ENCODE results near the gene TEDC1.

Gene TEDC1

DNA sequence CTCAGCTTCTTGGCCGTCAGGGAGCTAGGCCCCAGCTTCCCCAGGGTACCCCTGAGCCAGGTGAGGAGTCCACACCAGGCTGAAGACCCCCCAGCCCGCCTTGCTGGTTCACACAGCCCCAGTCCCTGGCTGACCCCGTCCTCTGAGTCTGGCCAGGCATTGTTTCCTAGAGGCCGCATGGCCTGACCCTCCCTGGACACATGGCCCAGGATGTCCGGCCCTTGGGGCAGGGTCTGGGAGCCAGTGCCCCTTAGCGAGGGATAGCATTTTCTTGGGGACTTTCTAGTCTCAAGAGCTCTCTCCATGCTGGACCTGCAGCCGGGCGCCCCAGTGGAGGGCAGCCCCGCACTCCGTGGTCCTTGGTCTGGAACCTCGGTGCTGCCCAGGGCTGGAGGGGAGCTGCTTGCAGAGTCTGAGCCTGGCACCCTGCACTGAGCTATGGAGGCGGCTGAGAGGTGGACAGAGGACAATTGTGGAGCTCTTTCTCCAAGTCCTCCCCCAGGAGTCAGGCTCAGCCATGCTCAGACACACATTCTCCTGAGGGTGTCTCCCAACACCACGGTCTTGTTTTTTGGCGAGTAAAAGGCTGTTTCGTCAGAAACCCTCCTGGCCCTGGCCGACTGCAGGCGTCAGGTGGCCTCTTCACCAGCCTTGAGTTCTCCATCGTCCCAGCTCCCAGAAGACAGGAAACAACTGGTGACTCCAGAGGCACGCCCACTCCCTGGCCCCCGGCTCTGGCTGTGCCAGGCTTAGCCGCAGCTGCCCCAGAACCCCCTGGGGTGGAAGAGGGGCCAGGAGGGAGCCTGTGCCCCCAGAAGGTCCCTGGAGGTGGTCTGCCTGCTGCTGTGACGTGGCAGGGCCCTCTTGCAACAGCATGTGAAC lies 34.1 kb upstream of the TEDC1 start:
- DNase-seq (ENCODE audit: low read depth in 2 of 2) = no peak

DNA sequence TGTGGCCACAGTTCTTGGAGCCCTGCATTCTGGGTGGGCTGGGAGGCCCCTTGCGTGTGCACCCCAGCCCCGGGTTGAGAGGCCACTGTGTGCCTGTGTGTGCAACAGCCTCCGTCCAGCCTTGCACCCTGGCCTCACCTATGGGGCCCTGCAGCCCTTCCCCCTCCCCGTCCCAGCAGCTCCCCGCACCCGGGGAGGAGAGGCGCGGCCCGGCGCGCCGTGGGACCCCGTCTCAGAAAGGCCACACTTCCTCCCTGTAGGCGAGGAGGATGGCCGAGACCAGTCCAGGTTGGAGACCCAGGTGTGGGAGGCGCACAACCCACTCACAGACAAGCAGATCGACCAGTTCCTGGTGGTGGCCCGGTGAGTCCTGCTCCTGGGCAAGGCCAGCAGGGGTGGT lies 33.0 kb upstream of the TEDC1 start:
- DNase-seq (ENCODE audit: low read depth in 2 of 2) = no peak

DNA sequence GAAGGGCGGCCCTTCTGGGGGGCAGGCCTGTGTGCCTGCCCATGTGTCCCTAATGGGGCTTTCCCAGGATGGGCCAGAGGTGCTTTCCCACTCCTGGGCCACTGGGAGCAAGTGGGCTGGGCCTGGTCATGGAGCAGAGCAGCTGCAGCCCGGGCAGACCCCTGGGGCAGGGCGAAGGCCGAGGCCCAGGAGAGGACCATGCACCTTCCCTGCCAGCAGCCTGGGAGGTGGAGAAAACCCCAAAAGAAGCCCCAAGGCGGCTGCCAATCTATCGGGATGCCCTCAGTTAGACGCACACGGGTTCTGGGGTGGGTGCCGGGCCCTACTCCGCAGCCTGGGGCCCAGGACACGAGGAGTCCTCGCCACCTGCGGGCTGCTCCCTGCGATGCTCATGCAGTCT lies 32.5 kb upstream of the TEDC1 start:
- no peak for DNase-seq (ENCODE audit: low read depth in 2 of 2)

DNA sequence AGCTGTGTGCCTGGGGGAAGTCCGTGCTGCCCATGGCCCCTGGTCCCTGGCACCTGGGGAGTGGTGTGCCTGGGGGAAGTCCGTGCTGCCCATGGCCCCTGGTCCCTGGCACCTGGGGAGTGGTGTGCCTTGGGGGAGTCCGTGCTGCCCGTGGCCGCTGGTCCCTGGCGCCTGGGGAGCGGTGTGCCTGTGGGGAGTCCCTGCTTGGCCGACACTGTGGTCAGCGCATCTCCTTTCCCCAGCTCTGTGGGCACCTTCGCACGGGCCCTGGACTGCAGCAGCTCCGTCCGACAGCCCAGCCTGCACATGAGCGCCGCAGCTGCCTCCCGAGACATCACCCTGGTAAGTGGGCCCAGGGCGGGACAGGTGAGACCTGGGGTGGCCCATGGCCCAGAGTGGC lies 30.9 kb upstream of the TEDC1 start:
- no peak for DNase-seq (ENCODE audit: low read depth in 2 of 2)

DNA sequence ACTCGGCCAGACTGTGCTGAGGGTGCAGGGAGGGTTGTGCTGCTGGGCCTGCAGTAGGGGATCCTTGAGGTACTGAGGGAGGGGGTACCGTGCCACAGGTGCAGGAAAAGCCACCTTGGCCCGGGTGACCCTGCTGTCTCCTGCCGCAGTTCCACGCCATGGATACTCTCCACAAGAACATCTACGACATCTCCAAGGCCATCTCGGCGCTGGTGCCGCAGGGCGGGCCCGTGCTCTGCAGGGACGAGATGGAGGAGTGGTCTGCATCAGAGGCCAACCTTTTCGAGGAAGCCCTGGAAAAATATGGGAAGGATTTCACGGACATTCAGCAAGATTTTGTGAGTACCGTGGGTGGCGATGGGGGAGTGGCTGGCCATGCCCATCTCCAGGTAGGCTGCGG lies 30.4 kb upstream of the TEDC1 start:
- DNase-seq (ENCODE audit: low read depth in 2 of 2) = no peak

- DNase-seq (ENCODE audit: low read depth in 2 of 2) = no peak
Observed at GRCh38 chr14:105461903-105462302, 29.1 kb upstream of the TEDC1 start.

DNA sequence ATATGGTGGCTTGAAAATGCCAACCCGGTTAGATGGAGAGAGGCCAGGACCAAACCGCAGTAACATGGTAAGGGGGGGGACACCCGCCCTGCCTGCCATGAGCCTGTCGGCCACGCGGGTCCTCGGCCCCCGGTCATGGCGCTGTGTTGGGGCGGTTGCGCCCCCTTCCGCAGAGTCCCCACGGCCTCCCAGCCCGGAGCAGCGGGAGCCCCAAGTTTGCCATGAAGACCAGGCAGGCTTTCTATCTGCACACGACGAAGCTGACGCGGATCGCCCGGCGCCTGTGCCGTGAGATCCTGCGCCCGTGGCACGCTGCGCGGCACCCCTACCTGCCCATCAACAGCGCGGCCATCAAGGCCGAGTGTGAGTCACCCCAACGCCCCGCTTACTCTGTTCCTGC lies 26.5 kb upstream of the TEDC1 start:
- no peak for DNase-seq (ENCODE audit: low read depth in 2 of 2)

GRCh38 chr14:105465209-105466031 lies 25.6 kb upstream of the TEDC1 start:
- DNase-seq (ENCODE audit: low read depth in 2 of 2) = no peak

- DNase-seq (ENCODE audit: low read depth in 2 of 2) = no peak
Observed at GRCh38 chr14:105466531-105467248, 24.4 kb upstream of the TEDC1 start.

DNA sequence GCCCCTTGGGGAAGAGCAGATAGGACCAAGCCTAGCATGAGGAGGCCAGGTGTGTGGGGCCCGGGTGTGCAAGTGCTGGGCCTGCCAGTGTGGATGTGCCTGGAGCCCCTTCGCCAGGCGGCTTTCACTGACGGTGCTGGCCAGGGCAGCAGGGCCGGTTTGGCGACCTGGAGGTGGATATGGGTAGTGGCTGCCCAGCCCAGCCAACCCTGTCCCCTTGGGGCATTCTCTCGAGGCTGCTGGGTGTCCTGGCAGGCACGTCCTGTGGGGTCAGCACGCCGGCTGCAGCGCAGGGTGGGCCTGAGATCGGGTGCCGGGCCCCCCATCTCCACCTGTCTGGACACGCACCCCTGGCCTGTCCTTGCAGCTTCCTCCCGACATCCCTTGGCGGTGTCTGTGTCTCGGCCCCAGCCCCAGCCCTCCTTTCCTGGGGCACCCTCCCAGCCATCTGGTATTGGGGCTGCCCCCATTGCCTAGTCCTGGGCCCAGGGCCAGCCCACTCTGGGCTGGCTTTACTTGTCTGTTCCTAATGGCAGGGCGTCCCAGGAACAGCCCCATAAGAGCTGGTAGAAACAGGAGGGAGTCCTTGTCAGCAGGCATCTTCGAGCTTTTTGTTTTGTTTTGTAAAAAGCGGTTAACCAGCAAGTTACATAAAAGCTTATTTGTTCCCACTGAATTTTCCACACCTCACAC lies 23.7 kb upstream of the TEDC1 start:
- no peak for DNase-seq (ENCODE audit: low read depth in 2 of 2)

GRCh38 chr14:105467942-105468471 lies 23.0 kb upstream of the TEDC1 start:
- no peak for DNase-seq (ENCODE audit: low read depth in 2 of 2)

DNA sequence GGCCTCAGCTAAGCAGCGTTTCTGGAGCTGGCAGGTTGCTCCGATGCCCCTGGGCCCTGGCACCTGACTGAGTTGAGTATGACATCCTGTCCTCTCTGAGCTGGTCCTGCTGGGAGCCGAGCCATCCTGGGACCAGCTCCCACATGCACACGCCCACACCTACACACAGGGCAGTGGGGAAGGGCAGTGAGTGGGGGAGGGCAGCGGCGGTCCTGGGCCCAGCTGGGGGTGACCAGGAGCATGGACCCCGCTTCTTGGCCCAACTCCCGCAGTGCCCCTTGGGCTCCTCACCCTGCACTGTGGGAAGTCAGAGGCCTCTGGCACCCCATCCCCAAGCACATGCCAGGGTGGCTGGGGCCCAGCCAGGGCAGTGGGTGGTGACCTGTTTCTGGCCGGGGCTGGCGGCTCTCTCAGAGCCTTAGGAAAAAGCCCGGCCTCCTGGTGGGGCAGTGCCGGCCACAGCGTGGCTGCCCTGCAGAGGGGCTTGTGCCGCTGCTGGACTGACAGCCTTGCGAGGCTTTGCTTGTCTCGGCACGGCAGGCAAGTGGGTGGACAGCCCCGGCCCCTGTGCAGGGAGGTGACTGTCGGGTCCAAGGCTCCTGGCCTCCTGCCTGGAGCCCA lies 22.3 kb upstream of the TEDC1 start:
- DNase-seq (ENCODE audit: low read depth in 2 of 2) = no peak

DNA sequence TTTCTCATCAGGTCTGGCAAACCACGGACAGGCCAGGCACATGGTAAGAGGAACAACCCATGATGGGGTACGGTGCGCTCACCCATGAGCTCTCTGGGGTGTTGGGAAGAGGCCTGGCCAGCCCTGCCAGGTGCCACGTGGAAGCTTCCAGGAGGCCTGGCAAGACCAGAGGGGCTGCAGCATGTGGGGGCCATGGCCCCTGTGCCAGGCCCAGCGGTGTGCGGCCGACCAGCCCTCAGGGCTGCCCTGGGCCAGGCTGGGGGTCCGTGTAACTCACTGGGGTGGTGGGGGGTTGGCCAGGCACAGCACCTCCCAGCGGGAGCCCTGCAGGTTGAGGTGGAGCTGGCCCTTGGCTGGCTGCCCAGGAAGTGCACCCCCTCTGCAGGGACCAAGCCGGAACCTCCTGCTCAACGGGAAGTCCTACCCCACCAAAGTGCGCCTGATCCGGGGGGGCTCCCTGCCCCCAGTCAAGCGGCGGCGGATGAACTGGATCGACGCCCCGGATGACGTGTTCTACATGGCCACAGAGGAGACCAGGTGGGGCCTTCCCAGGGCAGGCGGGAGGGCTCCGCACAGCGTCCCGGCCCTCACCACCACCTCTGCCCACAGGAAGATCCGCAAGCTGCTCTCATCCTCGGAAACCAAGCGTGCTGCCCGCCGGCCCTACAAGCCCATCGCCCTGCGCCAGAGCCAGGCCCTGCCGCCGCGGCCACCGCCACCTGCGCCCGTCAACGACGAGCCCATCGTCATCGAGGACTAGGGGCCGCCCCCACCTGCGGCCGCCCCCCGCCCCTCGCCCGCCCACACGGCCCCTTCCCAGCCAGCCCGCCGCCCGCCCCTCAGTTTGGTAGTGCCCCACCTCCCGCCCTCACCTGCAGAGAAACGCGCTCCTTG lies 21.3 kb upstream of the TEDC1 start:
- no peak for DNase-seq (ENCODE audit: low read depth in 2 of 2)

DNA sequence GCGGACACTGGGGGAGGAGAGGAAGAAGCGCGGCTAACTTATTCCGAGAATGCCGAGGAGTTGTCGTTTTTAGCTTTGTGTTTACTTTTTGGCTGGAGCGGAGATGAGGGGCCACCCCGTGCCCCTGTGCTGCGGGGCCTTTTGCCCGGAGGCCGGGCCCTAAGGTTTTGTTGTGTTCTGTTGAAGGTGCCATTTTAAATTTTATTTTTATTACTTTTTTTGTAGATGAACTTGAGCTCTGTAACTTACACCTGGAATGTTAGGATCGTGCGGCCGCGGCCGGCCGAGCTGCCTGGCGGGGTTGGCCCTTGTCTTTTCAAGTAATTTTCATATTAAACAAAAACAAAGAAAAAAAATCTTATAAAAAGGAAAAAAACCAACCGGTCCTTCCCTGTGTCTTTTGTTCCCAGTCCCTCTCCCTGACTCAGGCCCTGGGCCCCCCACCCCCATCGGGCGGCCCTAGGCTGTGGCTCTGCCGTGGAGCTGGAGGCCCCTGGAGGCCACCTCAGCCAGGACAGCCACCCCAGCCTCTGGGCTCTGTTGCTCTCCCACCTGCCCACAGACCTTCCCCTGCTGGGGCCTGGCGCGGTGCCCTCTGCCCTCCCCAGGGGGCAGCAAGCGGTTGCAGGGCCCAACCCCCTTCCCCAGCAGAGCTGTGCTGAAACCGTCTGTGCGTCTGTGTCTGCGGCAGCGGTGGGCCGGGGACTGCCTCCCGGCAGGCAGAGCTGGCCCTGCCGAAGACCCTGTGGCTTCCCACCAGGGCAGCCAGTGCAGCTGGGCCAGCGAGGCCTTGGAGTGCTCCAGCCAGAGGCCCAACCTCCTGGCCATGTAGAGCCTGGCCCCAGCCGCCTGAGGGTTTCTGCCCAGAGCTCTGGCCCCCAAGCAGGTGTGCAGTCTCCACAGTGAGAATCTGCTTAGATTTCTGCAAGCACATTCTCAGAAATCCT lies 20.4 kb upstream of the TEDC1 start:
- no peak for DNase-seq (ENCODE audit: low read depth in 2 of 2)

DNA sequence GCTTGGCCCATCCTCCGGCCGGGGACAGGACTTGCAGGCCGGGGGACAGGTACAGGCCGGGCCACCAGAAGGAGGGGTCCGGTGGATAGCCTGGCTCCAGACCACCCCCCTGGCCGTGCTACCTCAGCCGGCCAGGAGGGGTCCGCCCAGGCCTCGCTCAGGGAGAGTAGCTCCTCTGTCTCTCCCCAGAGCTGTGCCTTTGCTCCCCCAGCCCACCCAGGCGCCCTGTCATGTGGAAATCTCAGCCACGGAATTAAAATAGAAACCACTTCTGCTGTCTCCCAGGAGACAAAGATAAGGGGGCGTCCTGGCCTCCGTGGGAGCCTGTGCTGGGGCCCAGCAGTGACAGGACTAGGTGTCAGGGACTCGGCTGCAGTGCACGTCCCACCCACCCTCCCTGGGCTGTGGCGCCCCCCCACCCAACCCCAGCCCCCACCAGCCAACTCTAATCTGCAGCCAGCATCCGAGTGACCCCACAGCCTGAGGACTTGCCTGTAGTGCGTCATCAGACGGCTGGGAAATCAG lies 19.7 kb upstream of the TEDC1 start:
- DNase-seq (ENCODE audit: low read depth in 2 of 2) = no peak

DNA sequence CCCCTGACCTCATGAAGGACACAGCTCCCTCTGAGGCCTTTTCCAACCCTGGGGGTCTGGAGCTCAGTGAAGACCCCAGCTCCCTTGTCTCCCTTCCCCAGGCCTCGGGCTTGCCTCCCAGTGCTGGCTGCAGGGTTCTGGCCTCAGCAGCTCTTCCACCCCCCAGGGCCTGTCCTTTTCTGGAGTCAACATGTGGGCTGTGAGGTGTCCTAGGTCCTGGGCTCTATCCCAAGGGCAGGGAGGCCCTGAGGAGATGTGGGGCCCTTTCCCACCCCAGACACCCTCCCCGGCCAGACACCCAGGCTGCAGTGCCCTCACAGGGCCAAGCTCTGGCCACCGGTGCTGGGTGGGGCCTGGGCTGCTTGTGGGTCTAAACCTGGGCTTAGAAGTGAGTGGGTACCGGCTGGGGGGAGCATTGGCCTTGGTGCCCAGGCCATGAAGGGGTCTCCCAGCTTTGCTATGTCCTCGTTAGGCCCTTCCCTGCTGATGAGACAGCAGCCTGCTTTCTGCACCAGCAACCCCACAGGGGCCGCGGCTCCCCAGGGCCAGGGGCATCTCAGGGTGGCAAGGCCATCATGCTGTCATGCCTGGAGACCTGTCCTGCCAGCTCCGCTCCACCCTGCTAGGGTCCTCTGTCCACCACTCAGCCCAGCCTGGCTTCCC lies 19.1 kb upstream of the TEDC1 start:
- no peak for DNase-seq (ENCODE audit: low read depth in 2 of 2)

DNA sequence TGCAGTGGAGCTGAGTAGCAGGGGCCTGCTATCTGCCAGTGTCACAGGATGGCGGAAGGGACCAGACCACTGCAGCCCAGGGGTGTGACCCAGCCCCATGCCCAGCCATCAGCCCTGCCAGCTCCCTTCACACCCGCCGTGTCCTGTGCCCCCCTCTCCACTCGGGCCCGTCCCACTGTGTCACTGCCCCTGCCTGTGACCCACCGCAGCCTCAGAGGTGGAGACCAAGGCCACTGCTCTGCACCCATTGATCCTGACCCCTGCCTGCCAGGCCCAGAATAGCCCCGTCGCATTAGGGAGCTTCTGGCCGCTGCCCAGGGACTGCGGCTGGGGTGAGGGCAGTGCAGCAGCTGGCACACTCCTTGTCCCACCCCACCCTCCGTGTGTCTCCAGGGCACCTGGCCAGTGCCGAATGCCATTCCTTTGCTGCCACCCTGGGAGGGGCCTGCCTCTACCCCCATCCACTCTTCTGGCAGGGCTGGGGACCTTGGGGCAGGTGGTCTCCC lies 18.5 kb upstream of the TEDC1 start:
- no peak for DNase-seq (ENCODE audit: low read depth in 2 of 2)
